ENCODE measurements around the gene CKS1B. TPM values are rescaled to one million over a fixed set of nuclear protein-coding genes. Genes with fewer than 3 reads are reported as not detected.
A peak's percentile ranks its signal among the peaks of the same experiment; 100 is the strongest.

The CKS1B gene
- polyA plus RNA-seq, 1 experiment = 111 TPM

- CTCF ChIA-PET = interaction anchor here (0.8 to 5.8 kb wide), 9 partner anchors 9 to 107 kb away, joined by 3 to 36 read pairs (median 5); partner anchors contain the start of genes ADAM15, LENEP, PMVK and SHC1
- TF ChIP-seq CTCF (IDR thresholded peaks at IDR 0.05; ENCODE audit: insufficient read depth, low read depth, low read length) = no peak
- POLR2A ChIA-PET = interaction anchor here (0.6 kb wide), 1 partner anchor 491 kb away, joined by 3 read pairs; no protein-coding TSS in a partner anchor
- Histone ChIP-seq H3K4me3 (ENCODE audit: low read depth, low read length) (no peak overlapping the region), H3K27me3 (ENCODE audit: control insufficient read depth, insufficient read depth, low read length) (no peaks in the 10 kb centered on the region), H3K36me3 (ENCODE audit: control insufficient read depth, insufficient read depth, low read length) (peaks cover 8% of the 10 kb centered on the region)
- DNase-seq (ENCODE audit: low read depth) = no peak
These were observed 19.9 kb upstream of the CKS1B start for GRCh38 chr1:154954541-154954940.

GRCh38 chr1:154955039-154955717, 19.3 kb upstream of the CKS1B start:
- H3K36me3 ChIP-seq (ENCODE audit: control insufficient read depth, insufficient read depth, low read length) = peaks cover 8% of the 10 kb centered on the region
- H3K4me3 ChIP-seq (ENCODE audit: low read depth, low read length) = peak overlapping the region; percentile 52
- POLR2A ChIA-PET = interaction anchor here (0.6 to 0.9 kb wide), 2 partner anchors 12 to 492 kb away, joined by 3 to 4 read pairs; no protein-coding TSS in a partner anchor
- CTCF ChIA-PET = interaction anchor here (0.7 to 5.8 kb wide), 21 partner anchors 8 to 518 kb away, joined by 3 to 36 read pairs (median 5); partner anchors contain the start of genes ADAM15, EFNA4, FLAD1 and LENEP
- H3K27me3 ChIP-seq (ENCODE audit: control insufficient read depth, insufficient read depth, low read length) = no peaks in the 10 kb centered on the region
- TF ChIP-seq CTCF (IDR thresholded peaks at IDR 0.05; ENCODE audit: insufficient read depth, low read depth, low read length) = no peak
- DNase-seq (ENCODE audit: low read depth) = no peak

GRCh38 chr1:154955718-154956543, 18.6 kb upstream of the CKS1B start, which contains the start of gene PBXIP1:
TSS of gene PBXIP1 (minus strand) at chr1:154956099. CDS start at chr1:154953721, 2,378 bp downstream.
- Histone ChIP-seq H3K27me3 (ENCODE audit: control insufficient read depth, insufficient read depth, low read length) (no peaks in the 10 kb centered on the region), H3K36me3 (ENCODE audit: control insufficient read depth, insufficient read depth, low read length) (peaks cover 6% of the 10 kb centered on the region), H3K4me3 (ENCODE audit: low read depth, low read length) (peak within 1 kb of the TSS; percentile 52)
- CTCF ChIA-PET = interaction anchor here (0.7 to 5.8 kb wide), 21 partner anchors 7 to 621 kb away, joined by 3 to 36 read pairs (median 5); partner anchors contain the start of genes ADAM15, EFNA4, FLAD1 and LENEP
- POLR2A ChIA-PET = interaction anchor here (0.9 kb wide), 1 partner anchor 12 kb away, joined by 4 read pairs; no protein-coding TSS in a partner anchor
- TF ChIP-seq CTCF (IDR thresholded peaks at IDR 0.05; ENCODE audit: insufficient read depth, low read depth, low read length) = peak; percentile 47
- DNase-seq (ENCODE audit: low read depth) = peak; percentile 80

- no peak for TF ChIP-seq CTCF (IDR thresholded peaks at IDR 0.05; ENCODE audit: insufficient read depth, low read depth, low read length)
- DNase-seq (ENCODE audit: low read depth) = no peak
These were observed 17.9 kb upstream of the CKS1B start for GRCh38 chr1:154956544-154956941.

More at GRCh38 chr1:154956544-154956941, 17.9 kb upstream of the CKS1B start:
- Histone ChIP-seq H3K27me3 (ENCODE audit: control insufficient read depth, insufficient read depth, low read length) (no peaks in the 10 kb centered on the region), H3K36me3 (ENCODE audit: control insufficient read depth, insufficient read depth, low read length) (peaks cover 3% of the 10 kb centered on the region; the same call in 1 of the 2 replicates), H3K4me3 (ENCODE audit: low read depth, low read length) (peak overlapping the region; percentile 52; the same call in 1 of the 2 replicates)
- POLR2A ChIA-PET = no interaction called here
- CTCF ChIA-PET = interaction anchor here (0.9 to 5.8 kb wide), 17 partner anchors 8 to 622 kb away, joined by 3 to 36 read pairs (median 5); partner anchors contain the start of genes ADAM15, EFNA4, FLAD1 and LENEP
